Panc1 (cell line): ENCODE results near the gene GSTM1.

Experiments
- CTCF ChIP-seq: fragments of 450-650 bp; IDR thresholded peaks from 2 replicates; pipeline ENCODE4 v1.5.1; 2017; ENCODE audit warnings: mild to moderate bottlenecking
- REST ChIP-seq, 2 experiments: IDR thresholded peaks; 2 replicates each; pipeline ENCODE4 v1.6.1; 2011 to 2012; ENCODE audit warnings: low read depth in 2 of 2, control low read depth in 1 of 2, low read length in 1 of 2, mild to moderate bottlenecking in 1 of 2, moderate library complexity in 1 of 2; ENCODE audit not compliant: insufficient read depth in 1 of 2
- TCF7L2 ChIP-seq: IDR thresholded peaks from 2 replicates; pipeline ENCODE4 v1.6.1; 2011; ENCODE audit warnings: mild to moderate bottlenecking, low read depth, low read length, inconsistent platforms

- TF ChIP-seq CTCF (no peak), TCF7L2 (no peak), REST (IDR thresholded peaks at IDR 0.05; ENCODE audit: insufficient read depth in 1 of 2, low read depth in 2 of 2, low read length in 1 of 2) (no peak)
Measured at GRCh38 chr1:109725510-109725909, 37.9 kb downstream of the GSTM1 start.
